T-helper 17 cell (primary cell): ENCODE results near the gene TRIL. TPM values are rescaled to one million over a fixed set of nuclear protein-coding genes. Genes with fewer than 3 reads are reported as not detected.

Experiments
- ATAC-seq: fragments of 150-1000 bp; cut with Tn5 transposase; 2 replicates; pipeline ENCODE4 v1.10.0; 2021; ENCODE audit warnings: mild to moderate bottlenecking, moderate library complexity
- DNase-seq, 3 donors: peaks; one replicate each; pipeline versions ENCODE4 v3.0.0 to v3.0.0-alpha.2; 2020 to 2021
- H3K9me3 ChIP-seq: one replicate; pipeline ENCODE4 v1.7.0; 2013; ENCODE audit warnings: low read length, mild to moderate bottlenecking; ENCODE audit not compliant: control insufficient read depth, poor library complexity, severe bottlenecking
- H3K27ac Mint-ChIP-seq: one replicate; pipeline ENCODE4 v1.8.0; 2022; ENCODE audit warnings: mild to moderate bottlenecking, moderate library complexity, mixed read lengths
- H3K27me3 Mint-ChIP-seq: one replicate; pipeline ENCODE4 v1.8.0; 2022; ENCODE audit warnings: mixed read lengths
- H3K36me3 Mint-ChIP-seq: one replicate; pipeline ENCODE4 v1.8.0; 2022; ENCODE audit warnings: low read depth, mixed read lengths
- H3K4me1 Mint-ChIP-seq: one replicate; pipeline ENCODE4 v1.8.0; 2022; ENCODE audit warnings: mild to moderate bottlenecking, mixed read lengths
- H3K4me3 Mint-ChIP-seq: one replicate; pipeline ENCODE4 v1.8.0; 2022; ENCODE audit warnings: mild to moderate bottlenecking, moderate library complexity, mixed read lengths
- total RNA-seq, 4 donors: library from RNA in 2 of 4; stranded (reverse) in 2 of 4; gene quantifications; one replicate each; pipeline ENCODE4 v1.2.3 and lab custom pipeline; 2022 to 2026

Gene TRIL
- total RNA-seq, 2 donors from 2014 or later = not detected

DNA sequence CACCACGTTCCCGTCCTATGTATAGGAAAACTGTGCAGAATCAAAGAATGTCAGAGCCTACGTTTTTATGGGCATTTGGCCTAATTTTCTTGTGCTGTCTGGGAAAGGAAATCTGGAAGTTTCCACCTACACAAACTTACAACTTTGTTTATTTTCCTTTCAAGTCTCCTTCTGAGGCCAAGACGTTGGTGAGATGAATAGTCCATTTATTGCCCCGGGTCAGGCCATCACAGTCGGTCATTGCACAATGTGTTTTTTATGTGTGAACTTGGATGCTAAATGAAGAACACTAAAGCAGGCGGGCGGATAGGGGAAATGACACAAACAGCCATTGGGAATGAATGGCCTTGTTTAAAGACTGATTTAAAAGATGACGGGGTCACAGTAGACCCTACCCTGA lies 38.6 kb downstream of the TRIL start:
- Mint-ChIP-seq H3K27me3 (no peaks in the 10 kb centered on the region), H3K27ac (no peak overlapping the region), H3K36me3 (no peaks in the 10 kb centered on the region), H3K4me1 (peaks cover 10% of the 10 kb centered on the region), H3K4me3 (no peak overlapping the region)
- DNase-seq (no peak), ATAC-seq (no peak)
- H3K9me3 ChIP-seq = no peaks in the 10 kb centered on the region

GRCh38 chr7:28908775-28909174 lies 49.4 kb downstream of the TRIL start:
- H3K36me3 Mint-ChIP-seq = no peaks in the 10 kb centered on the region
- ATAC-seq (no peak), DNase-seq (no peak)
- H3K4me1 Mint-ChIP-seq = no peaks in the 10 kb centered on the region
- no peaks in the 10 kb centered on the region for H3K9me3 ChIP-seq
- H3K27me3 Mint-ChIP-seq = peaks cover 28% of the 10 kb centered on the region
- H3K27ac Mint-ChIP-seq = no peak overlapping the region
- H3K4me3 Mint-ChIP-seq = no peak overlapping the region

GRCh38 chr7:28905464-28905863 lies 52.7 kb downstream of the TRIL start:
- no peaks in the 10 kb centered on the region for H3K9me3 ChIP-seq
- Mint-ChIP-seq H3K4me3 (no peak overlapping the region), H3K4me1 (no peaks in the 10 kb centered on the region), H3K27me3 (peaks cover 51% of the 10 kb centered on the region), H3K36me3 (no peaks in the 10 kb centered on the region), H3K27ac (no peak overlapping the region)
- ATAC-seq (no peak), DNase-seq (no peak)

DNA sequence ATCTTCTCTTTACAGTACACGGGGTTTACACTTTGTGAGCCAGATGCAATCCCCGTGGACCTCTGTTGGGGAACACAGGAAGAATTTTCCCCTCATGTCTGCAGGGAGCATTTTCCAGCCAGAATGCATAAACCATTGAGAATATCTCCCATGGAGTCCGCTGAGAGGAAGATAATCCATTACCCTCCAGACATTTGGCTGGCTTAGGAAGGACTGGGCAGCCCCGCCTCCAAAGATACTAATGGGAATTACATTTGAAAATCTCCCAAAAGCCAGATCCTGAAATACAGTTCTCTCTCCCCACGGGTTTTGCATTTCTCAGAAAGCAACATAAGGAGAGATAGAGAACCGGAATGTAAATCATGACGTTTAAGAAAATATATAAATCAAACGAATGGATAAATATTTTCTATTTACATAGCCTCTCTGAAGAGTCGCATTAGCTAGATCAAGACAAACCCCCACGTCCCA lies 53.5 kb downstream of the TRIL start:
- Mint-ChIP-seq H3K27me3 (peaks cover 60% of the 10 kb centered on the region), H3K36me3 (no peaks in the 10 kb centered on the region), H3K4me3 (no peak overlapping the region), H3K27ac (no peak overlapping the region), H3K4me1 (no peaks in the 10 kb centered on the region)
- no peak for ATAC-seq
- no peaks in the 10 kb centered on the region for H3K9me3 ChIP-seq
- no peak for DNase-seq

DNA sequence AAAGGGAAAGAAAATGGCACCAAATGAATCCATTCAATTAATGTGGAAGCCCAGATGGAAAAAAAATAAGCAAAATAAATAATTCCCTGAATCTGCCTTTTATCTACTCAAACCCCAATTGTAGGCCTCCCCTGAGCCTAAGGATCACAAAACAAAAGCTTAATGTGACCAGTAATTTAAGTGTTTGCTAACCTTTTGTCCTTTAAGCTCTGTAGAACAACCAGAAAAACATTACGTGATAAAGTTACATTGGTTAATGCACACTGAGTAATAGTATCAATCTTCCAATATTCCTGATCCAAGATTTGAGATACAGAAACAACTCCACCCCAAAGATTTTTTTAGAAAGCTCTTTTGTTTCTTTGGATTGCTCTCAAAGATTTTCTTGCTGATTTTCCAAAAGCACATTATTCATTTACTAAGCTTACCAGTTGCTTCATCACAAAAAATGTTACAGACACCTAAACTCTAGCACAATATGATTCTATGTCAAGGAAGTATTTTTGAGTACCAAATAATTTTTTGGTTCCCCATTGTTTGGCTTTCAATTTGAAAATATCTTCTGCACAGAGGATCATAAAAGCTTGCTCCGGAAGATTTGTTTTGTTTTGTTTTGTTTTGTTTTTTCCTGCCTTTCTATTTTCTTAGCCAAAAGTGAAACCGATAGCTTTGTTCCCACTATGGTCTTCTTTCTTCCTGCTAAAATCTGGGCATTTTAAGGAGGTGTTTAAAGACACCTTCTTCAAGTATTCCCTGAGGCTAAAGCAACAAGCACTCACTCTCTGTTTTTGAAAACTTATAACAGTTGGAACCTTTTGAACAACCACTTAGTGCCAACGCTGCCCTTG lies 54.2 kb downstream of the TRIL start:
- DNase-seq = no peak
- Mint-ChIP-seq H3K36me3 (no peaks in the 10 kb centered on the region), H3K4me1 (no peaks in the 10 kb centered on the region), H3K4me3 (no peak overlapping the region), H3K27ac (no peak overlapping the region), H3K27me3 (peaks cover 60% of the 10 kb centered on the region)
- no peaks in the 10 kb centered on the region for H3K9me3 ChIP-seq
- ATAC-seq = no peak

Other genes with a start within 250 kb of the TRIL start
- gene CPVL, start 188.2 kb upstream of the TRIL start, total RNA-seq = 1 to 10 TPM; 4.4 to 6.0 TPM
- 1 to 10 TPM; 3.8 to 4.0 TPM for gene CHN2, start 236.4 kb upstream of the TRIL start, total RNA-seq